Left ventricle myocardium superior (tissue), 1 donor: Measurements from ENCODE around the gene HIBCH. TPM values are rescaled to one million over a fixed set of nuclear protein-coding genes. Genes with fewer than 3 reads are reported as not detected.
A peak's percentile ranks its signal among the peaks of the same experiment; 100 is the strongest.
"Not testable (repeated sequence)": the region's sequence is repeated elsewhere in the genome, so short reads cannot be mapped to it uniquely, and the experiment has no call there.

Experiments used
- ATAC-seq: fragments of 200-7000 bp; cut with Tn5 transposase; one replicate; pipeline ENCODE4 v1.9.1; 2020; ENCODE audit warnings: mild to moderate bottlenecking, moderate library complexity
- DNase-seq: peaks from one replicate; pipeline ENCODE4 v3.0.0-alpha.2; 2020
- intact Hi-C: fragments of 100-400 bp; cut with micrococcal nuclease; formaldehyde crosslinking; loops from one replicate; pipeline ENCODE4 v1.11.0; 2022
- total RNA-seq: library from RNA; stranded (reverse); fragmentation: NEBNext Ultra II Directional; extraction: Animal tissue kit (Norgen Biotek cat#: 25700); gene quantifications from one replicate; pipeline ENCODE4 v1.2.1, GENCODE V29; 2021
- donor health status: DM: no; HTN: yes; CAD: no; lungs with severe emphysema.

Gene HIBCH
- total RNA-seq, 1 donor from 2014 or later: 24.2 TPM

GRCh38 chr2:190178066-190178722 lies 141.4 kb downstream of the HIBCH start:
- intact Hi-C loops: no loop called here
- no peak for DNase-seq
- ATAC-seq: no peak

GRCh38 chr2:190177249-190178040 lies 142.2 kb downstream of the HIBCH start:
- intact Hi-C loops: no loop called here
- DNase-seq: no peak
- ATAC-seq: no peak

GRCh38 chr2:190173392-190173791 lies 146.2 kb downstream of the HIBCH start:
- no peak for DNase-seq
- no peak for ATAC-seq
- intact Hi-C loops: no loop called here

- intact Hi-C loops: no loop called here
- ATAC-seq: no peak
- no peak for DNase-seq
Observed at GRCh38 chr2:190170673-190171072, 149.0 kb downstream of the HIBCH start.

- peak; percentile 18 for ATAC-seq
- intact Hi-C loops: no loop called here
Observed at GRCh38 chr2:190169221-190170072, 150.2 kb downstream of the HIBCH start.

GRCh38 chr2:190167702-190168101 lies 151.9 kb downstream of the HIBCH start:
- intact Hi-C loops: no loop called here
- DNase-seq: no peak
- ATAC-seq: no peak

More at GRCh38 chr2:190169221-190170072, 150.2 kb downstream of the HIBCH start:
- no peak for DNase-seq

- intact Hi-C loops: no loop called here
- DNase-seq: no peak
- ATAC-seq: no peak
Observed at GRCh38 chr2:190165491-190165890, 154.1 kb downstream of the HIBCH start.

GRCh38 chr2:190162851-190163250 lies 156.8 kb downstream of the HIBCH start:
- ATAC-seq: no peak
- intact Hi-C loops: no loop called here
- no peak for DNase-seq

GRCh38 chr2:190159453-190159852 lies 160.2 kb downstream of the HIBCH start:
- intact Hi-C loops: no loop called here
- ATAC-seq (peak; percentile 100), DNase-seq (no peak)

- DNase-seq (no peak), ATAC-seq (peak; percentile 32)
- intact Hi-C loops: no loop called here
Observed at GRCh38 chr2:190158798-190159434, 160.7 kb downstream of the HIBCH start.

GRCh38 chr2:190157613-190158528 lies 161.8 kb downstream of the HIBCH start:
- intact Hi-C loops: not testable (repeated sequence)

GRCh38 chr2:190156530-190157212 lies 163.0 kb downstream of the HIBCH start:
- intact Hi-C loops: no loop called here
- no peak for DNase-seq
- ATAC-seq: no peak

More at GRCh38 chr2:190157613-190158528, 161.8 kb downstream of the HIBCH start:
- not testable (repeated sequence) for ATAC-seq, DNase-seq

Other genes starting within 250 kb of the HIBCH start
- 15.8 TPM for gene INPP1, start 23.8 kb upstream of the HIBCH start, total RNA-seq
- 24.4 TPM for gene MFSD6, start 88.5 kb upstream of the HIBCH start, total RNA-seq
- gene NEMP2, start 214.9 kb upstream of the HIBCH start, total RNA-seq: 2.8 TPM